Neutrophil (primary cell): ENCODE data around the gene TNPO3.
"Not testable (repeated sequence)": the region's sequence is repeated elsewhere in the genome, so short reads cannot be mapped to it uniquely, and the experiment has no call there.

Experiments used
- H3K27ac ChIP-seq: fragments of 200-600 bp; sonication (generic); 2 replicates; pipeline ENCODE4 v1.5.1; 2016; ENCODE audit warnings: mild to moderate bottlenecking, moderate library complexity
- H3K27me3 ChIP-seq: fragments of 200-600 bp; sonication (generic); 2 replicates; pipeline ENCODE4 v1.6.0; 2016; ENCODE audit warnings: mild to moderate bottlenecking
- H3K36me3 ChIP-seq: fragments of 200-600 bp; sonication (generic); 2 replicates; pipeline ENCODE4 v1.5.1; 2017
- H3K4me1 ChIP-seq, 2 experiments: fragments of 200-600 bp in 1 of 2; sonication (generic) in 1 of 2; 1 replicate in 1 of 2; 2 replicates in 1 of 2; pipeline versions ENCODE4 v1.5.1 to v1.6.1; 2013 to 2016; ENCODE audit warnings: low read depth in 1 of 2, low read length in 1 of 2, mild to moderate bottlenecking in 1 of 2, moderate library complexity in 1 of 2; ENCODE audit not compliant: control insufficient read depth in 1 of 2, insufficient read depth in 1 of 2
- H3K4me3 ChIP-seq, 2 experiments: fragments of 200-600 bp in 1 of 2; sonication (generic) in 1 of 2; 1 replicate in 1 of 2; 2 replicates in 1 of 2; pipeline ENCODE4 v1.5.1; 2013 to 2016; ENCODE audit warnings: low read depth in 1 of 2, low read length in 1 of 2, mild to moderate bottlenecking in 1 of 2, moderate library complexity in 1 of 2
- H3K9me3 ChIP-seq: fragments of 200-600 bp; sonication (generic); 2 replicates; pipeline ENCODE4 v1.5.1; 2016
- CTCF ChIP-seq: fragments of 200-600 bp; sonication (generic); IDR thresholded peaks from 2 replicates; pipeline ENCODE4 v1.5.1; 2016; ENCODE audit warnings: antibody characterized with exemption

TNPO3 gene

GRCh38 chr7:128915841-128916642 is 138.9 kb downstream of the TNPO3 start:
- Histone ChIP-seq H3K4me1 (peaks cover 3 to 7% of the 10 kb centered on the region in 2 experiments), H3K36me3 (no peaks in the 10 kb centered on the region), H3K9me3 (no peaks in the 10 kb centered on the region), H3K27ac (no peak overlapping the region), H3K27me3 (peaks cover 96% of the 10 kb centered on the region), H3K4me3 (no peak overlapping the region)
- no peak for TF ChIP-seq CTCF

GRCh38 chr7:128915271-128915819 is 139.6 kb downstream of the TNPO3 start:
- Histone ChIP-seq H3K4me3 (no peak overlapping the region), H3K4me1 (peaks cover 3 to 7% of the 10 kb centered on the region in 2 experiments), H3K27ac (no peak overlapping the region), H3K9me3 (no peaks in the 10 kb centered on the region), H3K27me3 (peaks cover 96% of the 10 kb centered on the region), H3K36me3 (no peaks in the 10 kb centered on the region)
- no peak for TF ChIP-seq CTCF

- no peak overlapping the region for H3K4me3 ChIP-seq
- H3K9me3 ChIP-seq, result no peaks in the 10 kb centered on the region
- H3K36me3 ChIP-seq, result no peaks in the 10 kb centered on the region
- peaks cover 3 to 7% of the 10 kb centered on the region in 2 experiments for H3K4me1 ChIP-seq
- no peak overlapping the region for H3K27ac ChIP-seq
- H3K27me3 ChIP-seq, result peaks cover 96% of the 10 kb centered on the region
- no peak for TF ChIP-seq CTCF
Measured at GRCh38 chr7:128914566-128915151, 140.3 kb downstream of the TNPO3 start.

- Histone ChIP-seq H3K9me3 (no peaks in the 10 kb centered on the region), H3K27me3 (peaks cover 96% of the 10 kb centered on the region), H3K27ac (no peak overlapping the region), H3K4me3 (no peak overlapping the region), H3K36me3 (no peaks in the 10 kb centered on the region), H3K4me1 (peaks cover 3 to 7% of the 10 kb centered on the region in 2 experiments)
- TF ChIP-seq CTCF, result no peak
Measured at GRCh38 chr7:128913870-128914565, 140.9 kb downstream of the TNPO3 start.

GRCh38 chr7:128912709-128913495 is 142.0 kb downstream of the TNPO3 start:
- peaks cover 95% of the 10 kb centered on the region for H3K27me3 ChIP-seq
- H3K36me3 ChIP-seq, H3K27ac ChIP-seq, H3K4me3 ChIP-seq, H3K9me3 ChIP-seq, H3K4me1 ChIP-seq: not testable (repeated sequence)
